ENCODE measurements around the gene ARL6IP5. TPM values are rescaled to one million over a fixed set of nuclear protein-coding genes. Genes with fewer than 3 reads are reported as not detected.

ARL6IP5 gene
- total RNA-seq, 4 donors from 2014 or later, result 100 to 142 (median 110) TPM

- no peaks in the 10 kb centered on the region for H3K27me3 ChIP-seq
- peaks cover 0 to 20% (median 15%) of the 10 kb centered on the region in 4 donors for H3K4me1 ChIP-seq
- H3K9me3 ChIP-seq, result no peaks in the 10 kb centered on the region
- TF ChIP-seq, protein P1, sequence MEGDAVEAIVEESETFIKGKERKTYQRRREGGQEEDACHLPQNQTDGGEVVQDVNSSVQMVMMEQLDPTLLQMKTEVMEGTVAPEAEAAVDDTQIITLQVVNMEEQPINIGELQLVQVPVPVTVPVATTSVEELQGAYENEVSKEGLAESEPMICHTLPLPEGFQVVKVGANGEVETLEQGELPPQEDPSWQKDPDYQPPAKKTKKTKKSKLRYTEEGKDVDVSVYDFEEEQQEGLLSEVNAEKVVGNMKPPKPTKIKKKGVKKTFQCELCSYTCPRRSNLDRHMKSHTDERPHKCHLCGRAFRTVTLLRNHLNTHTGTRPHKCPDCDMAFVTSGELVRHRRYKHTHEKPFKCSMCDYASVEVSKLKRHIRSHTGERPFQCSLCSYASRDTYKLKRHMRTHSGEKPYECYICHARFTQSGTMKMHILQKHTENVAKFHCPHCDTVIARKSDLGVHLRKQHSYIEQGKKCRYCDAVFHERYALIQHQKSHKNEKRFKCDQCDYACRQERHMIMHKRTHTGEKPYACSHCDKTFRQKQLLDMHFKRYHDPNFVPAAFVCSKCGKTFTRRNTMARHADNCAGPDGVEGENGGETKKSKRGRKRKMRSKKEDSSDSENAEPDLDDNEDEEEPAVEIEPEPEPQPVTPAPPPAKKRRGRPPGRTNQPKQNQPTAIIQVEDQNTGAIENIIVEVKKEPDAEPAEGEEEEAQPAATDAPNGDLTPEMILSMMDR (IDR thresholded peaks at IDR 0.05), result no peak
- no peak for DNase-seq (ENCODE audit: extremely low spot score)
- H3K27ac ChIP-seq (replicated peaks in 1 of 4), result no peak overlapping the region
- H3K4me3 ChIP-seq, result no peak overlapping the region
- WGBS, result 81% methylated on average over 3 of the region's 3 CpGs
- intact Hi-C loops (cut with DNase I), result no loop called here
- no peaks in the 10 kb centered on the region for H3K36me3 ChIP-seq
These were observed 41.5 kb downstream of the ARL6IP5 start for GRCh38 chr3:69126216-69126615.

DNA sequence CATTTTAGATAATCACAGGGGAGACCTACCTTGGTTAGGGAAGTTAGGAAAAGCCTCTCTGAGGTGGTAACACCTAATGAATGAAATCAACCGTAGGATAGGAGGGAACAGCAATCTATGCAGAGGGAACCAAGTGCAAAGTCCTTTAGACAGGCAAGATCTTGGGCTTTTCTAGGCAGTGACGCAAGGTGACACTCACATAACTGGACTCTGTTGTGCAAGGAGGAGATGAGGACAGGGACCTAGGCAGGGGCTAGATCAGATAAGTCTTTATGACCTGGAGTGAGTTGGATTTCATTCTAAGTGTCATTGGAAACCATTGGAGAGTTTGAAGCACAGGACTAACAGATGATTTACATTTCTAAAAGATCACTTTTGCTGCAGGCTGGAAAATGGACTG lies 42.3 kb downstream of the ARL6IP5 start:
- no peak for DNase-seq (ENCODE audit: extremely low spot score)
- H3K4me3 ChIP-seq, result no peak overlapping the region
- no peaks in the 10 kb centered on the region for H3K27me3 ChIP-seq
- H3K4me1 ChIP-seq, result peaks cover 0 to 12% (median 7%) of the 10 kb centered on the region in 4 donors
- H3K36me3 ChIP-seq, result no peaks in the 10 kb centered on the region
- WGBS, result 92% methylated on average over 2 of the region's 2 CpGs
- no peaks in the 10 kb centered on the region for H3K9me3 ChIP-seq
- intact Hi-C loops (cut with DNase I), result no loop called here
- TF ChIP-seq POLR2A (IDR thresholded peaks at IDR 0.05; ENCODE audit: low read depth), result no peak
- no peak for TF ChIP-seq POLR2AphosphoS5 (IDR thresholded peaks at IDR 0.05)
- TF ChIP-seq EP300 (IDR thresholded peaks at IDR 0.05), result no peak
- TF ChIP-seq, protein P1 (IDR thresholded peaks at IDR 0.05), result no peak
- H3K27ac ChIP-seq (replicated peaks in 1 of 4), result no peak overlapping the region

GRCh38 chr3:69128509-69128908 lies 43.8 kb downstream of the ARL6IP5 start:
- no peaks in the 10 kb centered on the region for H3K9me3 ChIP-seq
- intact Hi-C loops (cut with DNase I), result no loop called here
- H3K4me3 ChIP-seq, result no peak overlapping the region
- no peaks in the 10 kb centered on the region for H3K4me1 ChIP-seq
- no peaks in the 10 kb centered on the region for H3K27me3 ChIP-seq
- no peaks in the 10 kb centered on the region for H3K36me3 ChIP-seq
- TF ChIP-seq POLR2A (IDR thresholded peaks at IDR 0.05; ENCODE audit: low read depth) (no peak), EP300 (IDR thresholded peaks at IDR 0.05) (no peak), POLR2AphosphoS5 (IDR thresholded peaks at IDR 0.05) (no peak)
- TF ChIP-seq, protein P1 (IDR thresholded peaks at IDR 0.05), result no peak
- no peak for DNase-seq (ENCODE audit: extremely low spot score)
- no peak overlapping the region for H3K27ac ChIP-seq (replicated peaks in 1 of 4)

- intact Hi-C loops (cut with DNase I), result no loop called here
- Histone ChIP-seq H3K4me1 (no peaks in the 10 kb centered on the region), H3K9me3 (no peaks in the 10 kb centered on the region), H3K27ac (replicated peaks in 1 of 4) (no peak overlapping the region), H3K36me3 (no peaks in the 10 kb centered on the region), H3K4me3 (no peak overlapping the region), H3K27me3 (no peaks in the 10 kb centered on the region)
- 19% methylated on average over 1 of the region's 1 CpG for WGBS
- TF ChIP-seq EP300 (IDR thresholded peaks at IDR 0.05) (no peak), POLR2AphosphoS5 (IDR thresholded peaks at IDR 0.05) (no peak), POLR2A (IDR thresholded peaks at IDR 0.05; ENCODE audit: low read depth) (no peak)
- TF ChIP-seq, protein P1 (IDR thresholded peaks at IDR 0.05), result no peak
- no peak for DNase-seq (ENCODE audit: extremely low spot score)
These were observed 44.8 kb downstream of the ARL6IP5 start for GRCh38 chr3:69129531-69129930.

DNA sequence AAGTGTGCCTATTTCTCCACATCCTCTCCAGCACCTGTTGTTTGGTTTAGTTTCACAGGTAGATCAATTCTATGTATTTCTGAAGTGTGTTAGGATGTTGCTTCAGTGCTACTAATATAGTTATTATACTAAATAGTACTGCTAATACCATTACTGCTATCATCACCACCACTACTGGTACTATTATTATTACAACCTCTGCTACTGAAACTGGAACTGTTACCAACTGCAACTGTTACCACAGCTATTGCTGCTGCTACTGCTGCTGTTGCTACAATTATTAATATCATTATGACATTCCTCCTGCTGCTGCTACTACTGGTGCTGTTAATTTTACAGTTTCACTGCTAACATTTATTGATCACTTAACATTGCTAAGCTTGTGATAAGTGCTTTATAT lies 46.0 kb downstream of the ARL6IP5 start:
- intact Hi-C loops (cut with DNase I), result no loop called here
- TF ChIP-seq, protein P1 (IDR thresholded peaks at IDR 0.05), result no peak
- TF ChIP-seq EP300 (IDR thresholded peaks at IDR 0.05) (no peak), POLR2AphosphoS5 (IDR thresholded peaks at IDR 0.05) (no peak), POLR2A (IDR thresholded peaks at IDR 0.05; ENCODE audit: low read depth) (no peak)
- Histone ChIP-seq H3K9me3 (no peaks in the 10 kb centered on the region), H3K27ac (replicated peaks in 1 of 4) (no peak overlapping the region), H3K27me3 (no peaks in the 10 kb centered on the region), H3K4me3 (no peak overlapping the region), H3K4me1 (no peaks in the 10 kb centered on the region), H3K36me3 (no peaks in the 10 kb centered on the region)
- no peak for DNase-seq (ENCODE audit: extremely low spot score)

Measured in esophagus muscularis mucosa (tissue), 4 donors.